Measurements from ENCODE around the gene BGN. TPM values are rescaled to one million over a fixed set of nuclear protein-coding genes. Genes with fewer than 3 reads are reported as not detected.

The BGN gene
- total and polyA plus RNA-seq, 10 of the 15 experiments (the other 5 are each of a cell fraction or from before 2014, with no cell fraction given), result 0.06 to 0.18 (median 0.12) TPM; not detected in 7

DNA sequence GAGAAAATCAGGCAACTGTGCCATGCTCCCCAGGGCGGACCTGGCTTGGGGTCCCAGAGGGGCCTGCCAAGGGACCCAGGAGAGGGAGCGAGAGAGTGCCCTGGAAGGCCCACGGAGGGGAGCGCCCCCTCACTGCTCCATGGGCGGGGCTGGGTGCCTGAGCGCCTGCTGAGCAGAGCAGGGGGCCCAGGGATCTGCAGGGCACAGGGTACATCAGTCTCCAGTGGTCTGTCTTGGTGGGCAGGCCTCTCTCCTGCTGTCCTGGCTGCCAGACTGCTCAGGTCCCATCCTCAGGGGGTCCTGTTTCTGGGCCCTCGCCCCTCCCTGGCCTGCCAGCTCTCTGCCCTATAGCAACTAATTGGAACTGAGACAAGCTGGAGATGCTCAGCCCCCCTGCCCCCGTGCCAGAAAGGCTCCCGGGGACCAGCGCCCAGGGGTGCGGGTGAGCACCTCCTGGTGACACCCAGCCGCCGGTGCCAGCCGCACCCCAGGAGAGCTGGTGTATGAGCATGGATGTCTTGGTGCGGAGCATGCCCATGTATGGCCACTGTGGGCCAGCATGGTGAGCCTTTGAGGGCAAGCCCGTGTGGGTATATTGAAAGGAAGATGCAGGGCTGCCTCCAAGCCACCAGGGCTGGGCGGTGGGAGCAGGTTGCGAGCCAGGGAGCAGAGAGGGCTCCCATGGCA lies 1.3 kb downstream of the BGN start:
- intact Hi-C loops (cut with micrococcal nuclease; ENCODE audit: unreplicated experiment) (no loop called here), in situ Hi-C loops (cut with MboI) (no loop called here)
- Histone ChIP-seq H3K4me1 (ENCODE audit: control insufficient read depth, insufficient read depth, low read length) (no peaks in the 10 kb centered on the region), H3K27me3 (replicated peaks in 1 of 2; ENCODE audit: control insufficient read depth in 2 of 2, insufficient read depth in 2 of 2, low read length in 1 of 2) (no peaks in the 10 kb centered on the region), H3K9me3 (replicated peaks; ENCODE audit: control insufficient read depth, insufficient read depth, low read length) (no peaks in the 10 kb centered on the region; the same call in 2 of the 3 replicates), H3K9ac (ENCODE audit: control insufficient read depth, insufficient read depth, low read length) (no peak overlapping the region), H2AFZ (ENCODE audit: control insufficient read depth, low read depth, low read length) (no peak overlapping the region), H3K4me3 (no peak overlapping the region), H4K20me1 (ENCODE audit: control insufficient read depth, insufficient read depth) (no peaks in the 10 kb centered on the region), H3K27ac (ENCODE audit: control insufficient read depth, insufficient read depth) (no peak overlapping the region), H3K36me3 (ENCODE audit: control insufficient read depth in 2 of 2, insufficient read depth in 2 of 2, low read length in 1 of 2) (no peaks in the 10 kb centered on the region), H3K79me2 (ENCODE audit: control insufficient read depth, insufficient read depth, low read length) (no peaks in the 10 kb centered on the region), H3K4me2 (ENCODE audit: control insufficient read depth, insufficient read depth) (no peak overlapping the region)
- no TSS peak for BruUV-seq (replicated peaks)
- DNase-seq (ENCODE audit: low read depth, low spot score) (no peak), FAIRE-seq (no peak), ATAC-seq (no peak)
- ChIA-PET CTCF (no interaction called here), POLR2A (no interaction called here), RAD21 (ENCODE audit: unreplicated experiment) (no interaction called here), SMC1A (ENCODE audit: uncharacterized antibody, unreplicated experiment) (no interaction called here)
- WGBS (ENCODE audit: insufficient coverage, insufficient replicate concordance, low lambda C conversion rate, missing lambda C conversion rate), result 40% methylated on average over 18 of the region's 18 CpGs
- TF ChIP-seq EZH2 (IDR thresholded peaks at IDR 0.05; ENCODE audit: borderline replicate concordance, control insufficient read depth, low read depth, low read length) (no peak), SMC3 (IDR thresholded peaks at IDR 0.05; ENCODE audit: borderline replicate concordance, low read length) (no peak)
- TF ChIP-seq, protein P1, sequence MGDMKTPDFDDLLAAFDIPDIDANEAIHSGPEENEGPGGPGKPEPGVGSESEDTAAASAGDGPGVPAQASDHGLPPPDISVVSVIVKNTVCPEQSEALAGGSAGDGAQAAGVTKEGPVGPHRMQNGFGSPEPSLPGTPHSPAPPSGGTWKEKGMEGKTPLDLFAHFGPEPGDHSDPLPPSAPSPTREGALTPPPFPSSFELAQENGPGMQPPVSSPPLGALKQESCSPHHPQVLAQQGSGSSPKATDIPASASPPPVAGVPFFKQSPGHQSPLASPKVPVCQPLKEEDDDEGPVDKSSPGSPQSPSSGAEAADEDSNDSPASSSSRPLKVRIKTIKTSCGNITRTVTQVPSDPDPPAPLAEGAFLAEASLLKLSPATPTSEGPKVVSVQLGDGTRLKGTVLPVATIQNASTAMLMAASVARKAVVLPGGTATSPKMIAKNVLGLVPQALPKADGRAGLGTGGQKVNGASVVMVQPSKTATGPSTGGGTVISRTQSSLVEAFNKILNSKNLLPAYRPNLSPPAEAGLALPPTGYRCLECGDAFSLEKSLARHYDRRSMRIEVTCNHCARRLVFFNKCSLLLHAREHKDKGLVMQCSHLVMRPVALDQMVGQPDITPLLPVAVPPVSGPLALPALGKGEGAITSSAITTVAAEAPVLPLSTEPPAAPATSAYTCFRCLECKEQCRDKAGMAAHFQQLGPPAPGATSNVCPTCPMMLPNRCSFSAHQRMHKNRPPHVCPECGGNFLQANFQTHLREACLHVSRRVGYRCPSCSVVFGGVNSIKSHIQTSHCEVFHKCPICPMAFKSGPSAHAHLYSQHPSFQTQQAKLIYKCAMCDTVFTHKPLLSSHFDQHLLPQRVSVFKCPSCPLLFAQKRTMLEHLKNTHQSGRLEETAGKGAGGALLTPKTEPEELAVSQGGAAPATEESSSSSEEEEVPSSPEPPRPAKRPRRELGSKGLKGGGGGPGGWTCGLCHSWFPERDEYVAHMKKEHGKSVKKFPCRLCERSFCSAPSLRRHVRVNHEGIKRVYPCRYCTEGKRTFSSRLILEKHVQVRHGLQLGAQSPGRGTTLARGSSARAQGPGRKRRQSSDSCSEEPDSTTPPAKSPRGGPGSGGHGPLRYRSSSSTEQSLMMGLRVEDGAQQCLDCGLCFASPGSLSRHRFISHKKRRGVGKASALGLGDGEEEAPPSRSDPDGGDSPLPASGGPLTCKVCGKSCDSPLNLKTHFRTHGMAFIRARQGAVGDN (IDR thresholded peaks at IDR 0.05), result no peak

Data from GM12878 (cell line).